Suprapubic skin (tissue), 4 donors: ENCODE results near the gene BCAT1.

ENCODE experiments used
- EP300 ChIP-seq: sonication (generic); formaldehyde crosslinking; IDR thresholded peaks from one replicate; pipeline ENCODE4 v1.6.1; 2017; ENCODE audit warnings: antibody characterized with exemption
- POLR2A ChIP-seq, 2 donors: fragments of 450-650 bp; IDR thresholded peaks; one replicate each; pipeline ENCODE4 v1.6.1; 2017; ENCODE audit warnings: antibody characterized with exemption in 2 of 2, mild to moderate bottlenecking in 2 of 2, moderate library complexity in 2 of 2
- POLR2AphosphoS5 ChIP-seq, 3 donors: sonication (generic); formaldehyde crosslinking; IDR thresholded peaks; one replicate each; pipeline ENCODE4 v1.6.1; 2017; ENCODE audit warnings: antibody characterized with exemption in 3 of 3
- TF ChIP-seq, protein P1 (sequence below), 2 donors: fragments of 200-600 bp in 1 of 2; fragments of 450-650 bp in 1 of 2; sonication (generic) in 1 of 2; IDR thresholded peaks; one replicate each; pipeline ENCODE4 v1.5.1; 2016 to 2019; ENCODE audit warnings: antibody characterized with exemption in 2 of 2, mild to moderate bottlenecking in 1 of 2, moderate library complexity in 1 of 2

DNA sequence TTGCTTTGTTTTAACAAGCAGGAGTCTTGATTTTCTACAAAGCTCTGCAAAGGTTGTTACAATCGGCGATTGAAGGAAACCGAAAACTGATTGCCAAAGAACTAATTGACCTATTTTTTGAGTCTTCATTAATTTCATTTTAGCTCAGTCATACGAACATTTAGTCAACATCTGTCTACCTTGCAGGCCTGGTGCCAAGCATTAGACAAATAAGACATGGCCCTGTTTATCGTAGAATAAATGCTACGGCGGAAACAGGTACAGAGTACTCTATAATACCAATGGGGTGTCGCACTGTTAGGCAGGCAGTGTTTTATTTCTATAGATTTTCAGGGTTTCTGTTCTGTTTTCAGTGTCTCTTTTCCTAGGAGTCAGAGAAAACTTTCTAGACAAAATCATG, 171.5 kb downstream of the BCAT1 start:
- TF ChIP-seq, protein P1, sequence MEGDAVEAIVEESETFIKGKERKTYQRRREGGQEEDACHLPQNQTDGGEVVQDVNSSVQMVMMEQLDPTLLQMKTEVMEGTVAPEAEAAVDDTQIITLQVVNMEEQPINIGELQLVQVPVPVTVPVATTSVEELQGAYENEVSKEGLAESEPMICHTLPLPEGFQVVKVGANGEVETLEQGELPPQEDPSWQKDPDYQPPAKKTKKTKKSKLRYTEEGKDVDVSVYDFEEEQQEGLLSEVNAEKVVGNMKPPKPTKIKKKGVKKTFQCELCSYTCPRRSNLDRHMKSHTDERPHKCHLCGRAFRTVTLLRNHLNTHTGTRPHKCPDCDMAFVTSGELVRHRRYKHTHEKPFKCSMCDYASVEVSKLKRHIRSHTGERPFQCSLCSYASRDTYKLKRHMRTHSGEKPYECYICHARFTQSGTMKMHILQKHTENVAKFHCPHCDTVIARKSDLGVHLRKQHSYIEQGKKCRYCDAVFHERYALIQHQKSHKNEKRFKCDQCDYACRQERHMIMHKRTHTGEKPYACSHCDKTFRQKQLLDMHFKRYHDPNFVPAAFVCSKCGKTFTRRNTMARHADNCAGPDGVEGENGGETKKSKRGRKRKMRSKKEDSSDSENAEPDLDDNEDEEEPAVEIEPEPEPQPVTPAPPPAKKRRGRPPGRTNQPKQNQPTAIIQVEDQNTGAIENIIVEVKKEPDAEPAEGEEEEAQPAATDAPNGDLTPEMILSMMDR (IDR thresholded peaks at IDR 0.05) = no peak
- no peak for TF ChIP-seq EP300
- TF ChIP-seq POLR2A (IDR thresholded peaks at IDR 0.05) = no peak
- TF ChIP-seq POLR2AphosphoS5 (IDR thresholded peaks at IDR 0.05) = no peak
